A549 (cell line): Measurements from ENCODE around the gene FOSL1. TPM values are rescaled to one million over a fixed set of nuclear protein-coding genes. Genes with fewer than 3 reads are reported as not detected.

Experiments
- ATAC-seq, 2 experiments: fragments of 200-7000 bp in 1 of 2; fragments of >200 bp in 1 of 2; cut with Nextera tagmentation in 1 of 2; cut with Tn5 transposase in 1 of 2; 3 replicates each; pipeline versions ENCODE4 v1.8.0 to v1.9.1; 2018 to 2020; ENCODE audit warnings: mild to moderate bottlenecking in 1 of 2, moderate library complexity in 1 of 2
- CTCF ChIA-PET: fragments of 300-600 bp; sonication (Branson Sonifier 250); formaldehyde crosslinking; extraction: SDS; loops from one replicate; lab custom pipeline; 2021; ENCODE audit warnings: antibody characterized with exemption, inconsistent platforms; lab: Yijun Ruan, JAX
- POLR2A ChIA-PET: fragments of 350-600 bp; formaldehyde crosslinking; extraction: SDS; loops from one replicate; lab custom pipeline; 2021; ENCODE audit warnings: antibody characterized with exemption, inconsistent platforms; lab: Yijun Ruan, JAX
- DNase-seq, 2 experiments: peaks; one replicate each; pipeline versions ENCODE4 v3.0.0 to v3.0.0-alpha.2; 2011 to 2016; ENCODE audit warnings: low read depth in 1 of 2, low spot score in 1 of 2
- FAIRE-seq: peaks from 2 replicates; lab custom pipeline; 2011; peaks lifted over from hg19 to GRCh38; lab: Jason Lieb, UNC
- H3K27ac ChIP-seq, 2 experiments: fragments of >200 bp; sonication (Bioruptor Twin); formaldehyde crosslinking; 3 replicates each; pipeline ENCODE4 v1.5.1; 2016 to 2017
- H3K4me1 ChIP-seq: fragments of >200 bp; sonication (Bioruptor Twin); formaldehyde crosslinking; 3 replicates; pipeline ENCODE4 v1.6.1; 2016
- H3K4me2 ChIP-seq: fragments of >200 bp; sonication (Bioruptor Twin); formaldehyde crosslinking; 3 replicates; pipeline ENCODE4 v1.6.1; 2016
- H3K4me3 ChIP-seq: fragments of >200 bp; sonication (Bioruptor Twin); formaldehyde crosslinking; 3 replicates; pipeline ENCODE4 v1.5.1; 2016
- H3K9me3 ChIP-seq: fragments of >200 bp; sonication (Bioruptor Twin); formaldehyde crosslinking; 3 replicates; pipeline ENCODE4 v1.6.1; 2016
- ATOH8 ChIP-seq: fragments of 250-450 bp; sonication (Bioruptor Pico); IDR thresholded peaks from 2 replicates; pipeline ENCODE4 v1.5.0; 2020; ENCODE audit warnings: low read depth, mild to moderate bottlenecking, moderate library complexity
- CBX8 ChIP-seq: fragments of 200-600 bp; sonication (generic); IDR thresholded peaks from 2 replicates; pipeline ENCODE4 v1.6.1; 2016
- CHD2 ChIP-seq: fragments of 150-350 bp; IDR thresholded peaks from 2 replicates; pipeline ENCODE4 v1.6.1; 2014; ENCODE audit warnings: low read length; ENCODE audit not compliant: partially characterized antibody
- E2F6 ChIP-seq: IDR thresholded peaks from 2 replicates; pipeline ENCODE4 v1.6.1; 2012; ENCODE audit warnings: low read depth, borderline replicate concordance
- EHF ChIP-seq: fragments of 250-450 bp; sonication (Bioruptor Pico); IDR thresholded peaks from 2 replicates; pipeline ENCODE4 v1.5.0; 2020; ENCODE audit warnings: mild to moderate bottlenecking
- ELK1 ChIP-seq: fragments of 150-350 bp; IDR thresholded peaks from 2 replicates; pipeline ENCODE4 v1.6.1; 2014; ENCODE audit warnings: low read depth, mild to moderate bottlenecking, low read length
- EP300 ChIP-seq, 2 experiments: fragments of >200 bp; sonication (Bioruptor Twin); formaldehyde crosslinking; IDR thresholded peaks; 2 replicates in 1 of 2; 3 replicates in 1 of 2; pipeline ENCODE4 v1.6.1; 2016 to 2017
- FOSB ChIP-seq: fragments of 250-450 bp; sonication (Bioruptor Pico); IDR thresholded peaks from 2 replicates; pipeline ENCODE4 v1.5.0; 2020; ENCODE audit warnings: mild to moderate bottlenecking, moderate library complexity
- GATA3 ChIP-seq: IDR thresholded peaks from 2 replicates; pipeline ENCODE4 v1.6.1; 2012; ENCODE audit warnings: borderline replicate concordance
- HOXA7 ChIP-seq: fragments of 250-450 bp; sonication (Bioruptor Pico); IDR thresholded peaks from 2 replicates; pipeline ENCODE4 v1.5.0; 2020; ENCODE audit warnings: mild to moderate bottlenecking, moderate library complexity
- JUN ChIP-seq, 2 experiments: fragments of >200 bp; sonication (Bioruptor Twin); formaldehyde crosslinking; IDR thresholded peaks; 2 replicates in 1 of 2; 3 replicates in 1 of 2; pipeline ENCODE4 v1.6.1; 2016 to 2017
- MAFK ChIP-seq: fragments of 450-650 bp; IDR thresholded peaks from 2 replicates; pipeline ENCODE4 v1.6.1; 2014; ENCODE audit not compliant: partially characterized antibody
- MAX ChIP-seq: IDR thresholded peaks from 2 replicates; pipeline ENCODE4 v1.6.1; 2012
- NPAS2 ChIP-seq: fragments of 250-450 bp; sonication (Bioruptor Pico); IDR thresholded peaks from 2 replicates; pipeline ENCODE4 v1.8.0; 2022; ENCODE audit warnings: mild to moderate bottlenecking, moderate library complexity, borderline replicate concordance
- PBX3 ChIP-seq: IDR thresholded peaks from 2 replicates; pipeline ENCODE4 v1.6.1; 2012
- PHF8 ChIP-seq: fragments of 200-600 bp; sonication (generic); IDR thresholded peaks from 2 replicates; pipeline ENCODE4 v1.6.1; 2016; ENCODE audit warnings: low read depth, mild to moderate bottlenecking, antibody characterized with exemption, moderate library complexity, borderline replicate concordance
- RCOR1 ChIP-seq: fragments of 150-350 bp; IDR thresholded peaks from 2 replicates; pipeline ENCODE4 v1.6.1; 2014; ENCODE audit warnings: antibody characterized with exemption, low read length, low read depth
- RFX5 ChIP-seq: fragments of 450-650 bp; IDR thresholded peaks from 2 replicates; pipeline ENCODE4 v1.7.1; 2014; ENCODE audit warnings: antibody characterized with exemption, mild to moderate bottlenecking, moderate library complexity
- SMC3 ChIP-seq: fragments of >200 bp; sonication (Bioruptor Twin); formaldehyde crosslinking; IDR thresholded peaks from 3 replicates; pipeline ENCODE4 v1.6.1; 2018; ENCODE audit warnings: inconsistent platforms
- SREBF2 ChIP-seq: fragments of 450-650 bp; IDR thresholded peaks from 2 replicates; pipeline ENCODE4 v1.6.1; 2014; ENCODE audit warnings: mild to moderate bottlenecking, moderate library complexity
- USF2 ChIP-seq: fragments of 450-650 bp; IDR thresholded peaks from 2 replicates; pipeline ENCODE4 v1.6.1; 2014; ENCODE audit warnings: antibody characterized with exemption
- ZC3H11A ChIP-seq: fragments of 450-650 bp; IDR thresholded peaks from 2 replicates; pipeline ENCODE4 v1.6.1; 2014; ENCODE audit warnings: antibody characterized with exemption, mild to moderate bottlenecking
- ZFP36 ChIP-seq: fragments of 450-650 bp; IDR thresholded peaks from 2 replicates; pipeline ENCODE4 v1.6.1; 2014; ENCODE audit warnings: borderline replicate concordance; ENCODE audit not compliant: partially characterized antibody
- ZSCAN20 ChIP-seq: fragments of 250-450 bp; sonication (Bioruptor Pico); IDR thresholded peaks from 2 replicates; pipeline ENCODE4 v1.8.0; 2022; ENCODE audit warnings: mild to moderate bottlenecking, moderate library complexity
- WGBS: methylation state at CpG from one replicate; pipeline ENCODE4 v1.1.6; 2017; ENCODE audit errors: missing lambda C conversion rate; 5-methylcytosine and 5-hydroxymethylcytosine counted together
- polyA plus RNA-seq, 4 experiments: library from polyadenylated mRNA; depleted of rRNA in 3 of 4; stranded (reverse); fragments of >200 nt; fragmentation: RNase III in 1 of 4; extraction: RNeasy Plus Mini Kit Qiagen cat#74134 plus additional on column Dnase treatment in 1 of 4; gene quantifications; 2 replicates in 3 of 4; 3 replicates in 1 of 4; pipeline ENCODE4 v1.2.3, GENCODE V29; 2011 to 2017

Gene FOSL1
- polyA plus RNA-seq, 2 of the 4 experiments (the other 2 are of a cell fraction), result 6.7 to 24.1 TPM

- H3K4me2 ChIP-seq, result peak overlapping the region; percentile 58; the same call in 1 of the 3 replicates
- no peak overlapping the region; a peak in 1 of 6 replicates for H3K27ac ChIP-seq
- ChIA-PET POLR2A (interaction anchor here (0.6 kb wide), 1 partner anchor 86 kb away, joined by 4 read pairs; no protein-coding TSS in a partner anchor), CTCF (interaction anchor here (0.8 to 2.6 kb wide), 12 partner anchors 9 to 221 kb away, joined by 3 to 15 read pairs (median 4); partner anchors contain the start of genes CCDC85B, FIBP and MUS81)
- ATAC-seq, result peak; percentile 53 to 55
- no peaks in the 10 kb centered on the region for H3K9me3 ChIP-seq
- H3K4me1 ChIP-seq, result peaks cover 9% of the 10 kb centered on the region; the same call in 1 of the 3 replicates
- DNase-seq, result no peak
- 73% methylated on average over 13 of the region's 13 CpGs for WGBS
- no peak for FAIRE-seq
- TF ChIP-seq E2F6 (0 out of 2 replicates have a peak, but pooled peaks have one; percentile 10), MAX (no peak)
- H3K4me3 ChIP-seq, result no peak overlapping the region
Observed at GRCh38 chr11:65931773-65932557, 31.8 kb upstream of the FOSL1 start.

GRCh38 chr11:65928667-65929066 is 28.5 kb upstream of the FOSL1 start:
- 89% methylated on average over 6 of the region's 6 CpGs for WGBS
- FAIRE-seq, result no peak
- ATAC-seq, result no peak
- Histone ChIP-seq H3K4me2 (no peak overlapping the region), H3K4me3 (no peak overlapping the region), H3K9me3 (no peaks in the 10 kb centered on the region), H3K4me1 (peaks cover 9% of the 10 kb centered on the region; the same call in 1 of the 3 replicates), H3K27ac (no peak overlapping the region)
- ChIA-PET CTCF (interaction anchor here (0.9 to 1.4 kb wide), 3 partner anchors 16 to 149 kb away, joined by 3 to 4 read pairs (median 3); no protein-coding TSS in a partner anchor), POLR2A (no interaction called here)
- no peak for DNase-seq
- TF ChIP-seq FOSB (CRISPR knock-in tag), result no peak
- no peak for TF ChIP-seq PHF8
- no peak for TF ChIP-seq SMC3
- TF ChIP-seq CHD2, result no peak
- no peak for TF ChIP-seq EHF (CRISPR knock-in tag)
- TF ChIP-seq EP300 (IDR thresholded peaks at IDR 0.05), result no peak
- TF ChIP-seq ATOH8 (CRISPR knock-in tag), result no peak
- TF ChIP-seq PBX3, result no peak
- no peak for TF ChIP-seq CBX8
- TF ChIP-seq ELK1, result no peak

- no peak overlapping the region for H3K4me2 ChIP-seq
- ATAC-seq (0 out of 6 replicates have a peak, but pooled peaks of 1 of the 2 experiments have one; percentile 10), FAIRE-seq (no peak), DNase-seq (no peak)
- no peak for TF ChIP-seq USF2
- TF ChIP-seq SREBF2, result no peak
- TF ChIP-seq ATOH8 (CRISPR knock-in tag), result no peak
- no peak for TF ChIP-seq FOSB (CRISPR knock-in tag)
- no peak for TF ChIP-seq GATA3
- TF ChIP-seq E2F6, result no peak
- TF ChIP-seq MAFK, result no peak
- TF ChIP-seq HOXA7 (CRISPR knock-in tag), result no peak
- TF ChIP-seq EP300 (IDR thresholded peaks at IDR 0.05), result no peak
- TF ChIP-seq NPAS2 (CRISPR knock-in tag), result no peak
- TF ChIP-seq ZC3H11A, result no peak
- TF ChIP-seq RFX5, result no peak
- TF ChIP-seq SMC3, result no peak
- TF ChIP-seq RCOR1, result no peak
- no peak for TF ChIP-seq ZSCAN20 (CRISPR knock-in tag)
- no peak for TF ChIP-seq ZFP36
- no peak for TF ChIP-seq JUN (IDR thresholded peaks at IDR 0.05)
- ChIA-PET POLR2A (no interaction called here), CTCF (interaction anchor here (1.2 to 1.4 kb wide), 4 partner anchors 9 to 148 kb away, joined by 3 to 4 read pairs (median 3); partner anchors contain the start of gene MUS81)
- H3K4me3 ChIP-seq, result no peak overlapping the region
- WGBS, result 72% methylated on average over 9 of the region's 9 CpGs
- H3K9me3 ChIP-seq, result no peaks in the 10 kb centered on the region
- H3K27ac ChIP-seq, result no peak overlapping the region
- peaks cover 8% of the 10 kb centered on the region; the same call in 1 of the 3 replicates for H3K4me1 ChIP-seq
Observed at GRCh38 chr11:65927904-65928397, 27.8 kb upstream of the FOSL1 start.
